T-helper 2 cell treated with Interferon-gamma antibody and Interleukin-4, amounts not matched to agents 5 μg/mL and 100 μg/mL, for 36 hours (primary cell): ENCODE results near the gene EPB41.
"Not testable (repeated sequence)": the region's sequence is repeated elsewhere in the genome, so short reads cannot be mapped to it uniquely, and the experiment has no call there.

Experiments
- DNase-seq: peaks from one replicate; pipeline ENCODE4 v3.0.0; 2021; ENCODE audit warnings: low spot score
- H3K27ac Mint-ChIP-seq: one replicate; pipeline ENCODE4 v1.8.0; 2021; ENCODE audit warnings: mild to moderate bottlenecking, mixed read lengths
- H3K27me3 Mint-ChIP-seq: one replicate; pipeline ENCODE4 v1.8.0; 2021; ENCODE audit warnings: low read depth, mixed read lengths
- H3K36me3 Mint-ChIP-seq: one replicate; pipeline ENCODE4 v1.8.0; 2021; ENCODE audit warnings: low read depth, mixed read lengths
- H3K4me1 Mint-ChIP-seq: one replicate; pipeline ENCODE4 v1.8.0; 2021; ENCODE audit warnings: low read depth, mixed read lengths
- H3K4me3 Mint-ChIP-seq: one replicate; pipeline ENCODE4 v1.8.0; 2022; ENCODE audit warnings: mild to moderate bottlenecking, moderate library complexity, mixed read lengths
- H3K9me3 Mint-ChIP-seq: one replicate; pipeline ENCODE4 v1.8.0; 2021; ENCODE audit warnings: mixed read lengths

Gene EPB41

DNA sequence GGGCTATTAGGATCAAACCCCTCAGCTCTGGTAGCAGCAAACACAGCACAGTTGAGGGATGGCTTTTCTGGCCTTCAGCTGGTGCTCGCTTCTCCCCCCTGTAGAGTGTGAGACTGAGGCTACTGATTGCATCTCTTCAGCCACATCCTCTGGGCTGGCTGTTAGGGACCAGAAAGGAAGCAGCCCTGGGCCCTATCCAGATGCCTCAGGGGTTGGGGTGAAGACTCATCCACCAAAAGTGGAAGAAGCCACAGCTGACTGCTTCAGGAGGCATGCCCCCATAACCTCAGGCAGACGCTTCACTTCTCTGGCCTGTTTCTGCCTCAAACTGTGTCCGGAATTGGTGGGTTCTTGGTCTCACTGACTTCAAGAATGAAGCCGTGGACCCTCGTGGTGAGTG, 215.5 kb downstream of the EPB41 start:
- no peaks in the 10 kb centered on the region for H3K36me3 Mint-ChIP-seq
- H3K4me1 Mint-ChIP-seq, result peaks cover 6% of the 10 kb centered on the region
- no peak overlapping the region for H3K4me3 Mint-ChIP-seq
- no peak for DNase-seq
- peaks cover 18% of the 10 kb centered on the region for H3K27me3 Mint-ChIP-seq
- H3K27ac Mint-ChIP-seq, result no peak overlapping the region
- H3K9me3 Mint-ChIP-seq, result no peaks in the 10 kb centered on the region

- H3K4me3 Mint-ChIP-seq, H3K27me3 Mint-ChIP-seq, DNase-seq, H3K4me1 Mint-ChIP-seq, H3K36me3 Mint-ChIP-seq, H3K9me3 Mint-ChIP-seq, H3K27ac Mint-ChIP-seq: not testable (repeated sequence)
Measured at GRCh38 chr1:29131056-29131455, 216.7 kb downstream of the EPB41 start.

DNA sequence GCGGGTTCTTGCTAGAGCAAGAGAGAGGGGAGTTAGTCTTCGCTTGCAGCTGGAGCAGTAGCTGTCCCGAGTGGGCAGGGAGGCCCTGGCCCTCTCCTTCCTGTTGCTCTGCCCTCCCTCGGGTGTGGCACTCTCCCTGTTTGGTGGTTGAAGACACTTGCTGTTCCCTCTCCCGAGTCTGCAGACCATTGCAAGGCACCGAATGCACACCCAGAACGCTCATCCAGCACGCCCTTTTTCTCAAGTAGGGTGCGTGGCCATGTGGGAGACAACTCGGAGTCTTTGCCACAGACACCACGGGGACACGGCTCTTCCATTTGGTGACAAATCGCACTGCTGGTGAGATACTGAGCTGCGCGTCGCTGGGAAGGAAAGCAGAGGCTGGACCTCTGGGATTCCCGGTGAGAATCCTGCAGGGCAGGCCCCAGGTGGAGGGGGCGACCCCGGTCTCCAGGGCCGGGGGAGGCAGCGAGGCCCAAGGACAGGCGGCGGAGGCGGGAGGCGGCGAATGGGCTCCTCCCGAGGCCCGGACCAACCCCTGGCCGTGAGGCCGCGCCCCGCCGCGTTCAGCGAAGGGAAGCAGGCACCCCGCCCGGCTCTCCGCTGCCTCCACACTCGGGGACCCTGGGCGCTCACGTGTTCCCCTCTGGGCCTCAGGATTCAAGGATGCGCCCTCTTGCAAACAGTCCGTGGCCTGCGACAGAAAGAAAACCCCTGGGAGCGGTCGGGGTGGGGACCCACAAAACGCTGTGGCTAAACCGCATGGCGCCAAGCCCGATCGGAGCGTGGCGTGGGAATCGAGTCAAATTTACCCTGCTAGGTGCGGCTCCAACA, 219.7 kb downstream of the EPB41 start:
- H3K36me3 Mint-ChIP-seq, result no peaks in the 10 kb centered on the region
- no peaks in the 10 kb centered on the region for H3K9me3 Mint-ChIP-seq
- no peak overlapping the region for H3K4me3 Mint-ChIP-seq
- H3K27me3 Mint-ChIP-seq, result peaks cover 6% of the 10 kb centered on the region
- H3K4me1 Mint-ChIP-seq, result peaks cover 2% of the 10 kb centered on the region
- no peak for DNase-seq
- no peak overlapping the region for H3K27ac Mint-ChIP-seq

GRCh38 chr1:29134695-29135028, 220.3 kb downstream of the EPB41 start:
- H3K4me3 Mint-ChIP-seq, result no peak overlapping the region
- no peaks in the 10 kb centered on the region for H3K9me3 Mint-ChIP-seq
- no peaks in the 10 kb centered on the region for H3K36me3 Mint-ChIP-seq
- peaks cover 2% of the 10 kb centered on the region for H3K4me1 Mint-ChIP-seq
- no peak for DNase-seq
- H3K27ac Mint-ChIP-seq, result no peak overlapping the region
- H3K27me3 Mint-ChIP-seq, result peaks cover 6% of the 10 kb centered on the region

DNA sequence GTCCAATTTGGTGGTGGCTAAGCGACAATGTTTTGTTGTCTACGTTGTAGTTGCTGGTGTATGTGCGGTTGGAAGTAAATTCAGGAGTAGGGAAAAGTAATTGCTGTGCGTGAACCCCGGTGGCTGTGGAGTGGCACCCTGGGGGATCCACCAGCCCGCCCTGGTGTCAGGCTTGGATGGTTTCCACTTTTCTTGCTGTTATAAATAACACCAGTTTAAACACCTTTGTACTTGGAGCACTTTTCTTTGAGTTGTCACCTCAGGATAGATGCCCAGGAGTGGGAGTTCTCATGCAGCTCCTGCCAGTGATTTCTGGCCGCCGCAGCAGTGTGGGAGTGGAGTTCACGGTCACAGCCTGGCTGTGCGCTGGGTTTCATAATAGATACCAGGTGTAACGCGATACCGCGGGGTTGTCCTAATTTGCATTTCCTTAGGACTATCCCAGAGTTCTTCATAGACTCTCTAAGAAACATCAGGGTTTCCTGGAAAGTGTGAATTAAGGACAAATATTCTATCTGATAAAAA, 222.1 kb downstream of the EPB41 start:
- no peak for DNase-seq
- Mint-ChIP-seq H3K4me1 (peaks cover 2% of the 10 kb centered on the region), H3K4me3 (no peak overlapping the region), H3K9me3 (no peaks in the 10 kb centered on the region), H3K27ac (no peak overlapping the region), H3K36me3 (no peaks in the 10 kb centered on the region), H3K27me3 (peaks cover 6% of the 10 kb centered on the region)

DNA sequence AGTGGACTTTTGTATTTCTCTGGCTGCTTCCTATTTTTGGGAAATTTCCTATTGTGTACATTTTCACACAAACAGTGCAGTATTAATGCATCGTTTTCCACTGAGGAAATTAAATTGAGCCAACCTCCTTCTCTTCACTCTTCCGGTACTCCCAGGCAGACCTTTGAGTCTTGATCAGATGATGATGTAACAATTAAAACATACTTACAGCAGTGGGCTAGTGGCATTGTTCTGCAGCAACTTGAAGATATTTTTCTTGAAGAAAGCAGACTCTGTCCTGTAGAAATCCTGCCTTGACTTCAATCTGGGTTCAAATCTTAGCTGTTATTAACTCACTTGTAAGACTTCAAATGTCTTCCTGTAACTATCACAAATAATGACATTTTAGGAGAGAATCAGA, 228.3 kb downstream of the EPB41 start:
- Mint-ChIP-seq H3K27ac (no peak overlapping the region), H3K36me3 (peaks cover 36% of the 10 kb centered on the region), H3K27me3 (no peaks in the 10 kb centered on the region), H3K9me3 (no peaks in the 10 kb centered on the region), H3K4me3 (no peak overlapping the region), H3K4me1 (no peaks in the 10 kb centered on the region)
- DNase-seq, result no peak

GRCh38 chr1:29144178-29144577, 229.8 kb downstream of the EPB41 start:
- Mint-ChIP-seq H3K27me3 (no peaks in the 10 kb centered on the region), H3K9me3 (no peaks in the 10 kb centered on the region), H3K4me3 (no peak overlapping the region), H3K27ac (no peak overlapping the region), H3K36me3 (peaks cover 51% of the 10 kb centered on the region), H3K4me1 (no peaks in the 10 kb centered on the region)
- DNase-seq, result no peak

- Mint-ChIP-seq H3K27ac (no peak overlapping the region), H3K4me3 (no peak overlapping the region), H3K36me3 (peaks cover 67% of the 10 kb centered on the region), H3K27me3 (no peaks in the 10 kb centered on the region), H3K4me1 (no peaks in the 10 kb centered on the region), H3K9me3 (no peaks in the 10 kb centered on the region)
- no peak for DNase-seq
Measured at GRCh38 chr1:29145739-29146437, 231.5 kb downstream of the EPB41 start.

DNA sequence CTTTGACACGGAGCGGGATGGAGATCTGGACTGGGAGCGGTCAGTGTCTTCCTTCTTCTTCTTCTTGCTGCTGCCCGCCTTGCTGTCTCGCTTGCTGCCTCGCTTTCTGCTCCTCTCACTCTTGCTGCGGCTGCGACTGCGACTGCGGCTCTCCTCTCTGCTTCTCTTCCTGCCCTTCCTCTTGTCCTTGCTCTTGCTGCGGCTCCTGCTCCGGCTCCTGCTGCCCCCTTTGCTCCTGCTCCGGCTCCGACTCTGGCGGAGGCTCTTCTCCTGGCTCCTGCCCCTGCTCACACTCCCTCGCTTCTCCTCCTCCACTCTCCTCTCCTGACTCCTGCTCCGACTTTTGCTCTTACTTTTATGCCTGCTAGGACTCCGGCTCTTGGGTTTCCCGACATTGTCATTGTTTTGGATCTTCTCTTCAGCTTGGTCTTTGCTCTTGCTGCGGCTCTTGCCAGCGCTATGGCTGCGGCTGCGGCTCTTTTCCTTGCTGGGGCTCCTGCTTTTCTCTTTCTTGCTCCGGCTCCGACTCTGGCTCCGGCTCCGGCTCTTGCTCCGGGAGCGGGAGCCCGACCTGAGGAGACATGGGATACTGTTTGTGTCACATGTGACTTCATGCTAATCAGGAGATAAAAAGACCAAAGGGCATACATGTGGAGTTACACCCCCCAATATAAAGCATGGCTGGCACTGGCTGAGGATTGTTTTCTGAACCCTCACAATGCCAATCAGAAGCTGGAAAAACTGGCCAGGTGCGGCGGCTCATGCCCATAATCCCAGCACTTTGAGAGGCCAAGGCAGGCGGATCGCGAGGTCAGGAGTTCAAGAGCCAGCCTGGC, 234.5 kb downstream of the EPB41 start:
- H3K27ac Mint-ChIP-seq, result no peak overlapping the region
- no peaks in the 10 kb centered on the region for H3K27me3 Mint-ChIP-seq
- H3K4me1 Mint-ChIP-seq, result no peaks in the 10 kb centered on the region
- DNase-seq, result no peak
- no peaks in the 10 kb centered on the region for H3K9me3 Mint-ChIP-seq
- H3K36me3 Mint-ChIP-seq, result peaks cover 78% of the 10 kb centered on the region
- H3K4me3 Mint-ChIP-seq, result no peak overlapping the region

DNA sequence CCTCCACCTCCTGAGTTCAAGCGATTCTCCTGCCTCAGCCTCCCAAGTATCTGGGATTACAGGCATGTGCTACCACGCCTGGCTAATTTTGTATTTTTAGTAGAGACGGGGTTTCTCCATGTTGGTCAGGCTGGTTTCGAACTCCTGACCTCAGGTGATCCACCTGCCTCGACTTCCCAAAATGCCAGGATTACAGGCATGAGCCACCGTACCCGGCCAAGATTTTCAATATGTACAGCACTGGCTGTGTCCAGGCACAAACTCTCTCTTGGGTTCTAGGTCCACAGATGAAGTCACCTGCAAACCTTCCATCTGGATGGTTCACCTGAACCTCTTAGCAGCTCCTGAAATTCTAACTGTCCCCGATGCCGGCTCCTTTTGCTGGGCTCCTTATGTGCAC, 236.0 kb downstream of the EPB41 start:
- not testable (repeated sequence) for DNase-seq, H3K4me1 Mint-ChIP-seq, H3K27ac Mint-ChIP-seq, H3K4me3 Mint-ChIP-seq, H3K27me3 Mint-ChIP-seq, H3K9me3 Mint-ChIP-seq
- peaks cover 77% of the 10 kb centered on the region for H3K36me3 Mint-ChIP-seq

DNA sequence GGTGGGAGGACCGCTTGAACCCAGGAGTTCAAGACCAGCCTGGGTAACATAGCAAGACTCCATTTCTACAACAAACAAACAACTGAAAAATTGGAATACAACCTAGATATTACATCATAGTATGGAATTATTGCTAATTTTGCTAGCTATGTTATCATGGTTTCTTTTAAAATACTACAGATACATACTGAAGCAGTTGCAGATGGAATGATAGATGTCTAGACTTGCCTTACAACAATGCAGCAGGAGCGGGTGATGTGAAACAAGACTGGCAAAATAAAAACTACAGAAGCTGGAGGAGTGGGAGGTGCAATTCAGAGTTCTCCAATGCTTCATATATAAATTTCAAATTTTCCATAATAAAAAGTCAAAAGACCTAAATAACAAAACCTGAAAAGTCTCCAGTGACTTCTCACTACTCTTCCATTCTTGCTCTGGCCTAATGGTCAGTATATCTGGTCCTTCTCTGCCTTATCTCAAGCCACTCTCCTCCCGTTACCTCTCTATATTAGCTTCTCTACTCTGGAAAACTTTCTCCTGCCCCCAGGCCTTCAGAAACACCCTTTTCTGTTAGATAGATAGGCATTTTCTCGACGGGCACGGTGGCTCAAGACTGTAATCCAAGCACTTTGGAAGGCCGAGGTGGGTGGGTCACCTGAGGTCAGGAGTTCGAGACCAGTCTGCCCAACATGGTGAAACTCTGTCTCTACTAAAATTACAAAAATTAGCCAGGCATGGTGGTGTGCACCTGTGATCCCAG, 237.9 kb downstream of the EPB41 start:
- Mint-ChIP-seq H3K4me3 (no peak overlapping the region), H3K36me3 (peaks cover 76% of the 10 kb centered on the region), H3K27me3 (no peaks in the 10 kb centered on the region), H3K9me3 (no peaks in the 10 kb centered on the region), H3K4me1 (peaks cover 4% of the 10 kb centered on the region), H3K27ac (no peak overlapping the region)
- DNase-seq, result no peak

- no peaks in the 10 kb centered on the region for H3K27me3 Mint-ChIP-seq
- no peak overlapping the region for H3K27ac Mint-ChIP-seq
- H3K4me1 Mint-ChIP-seq, result peaks cover 8% of the 10 kb centered on the region
- H3K36me3 Mint-ChIP-seq, result peaks cover 62% of the 10 kb centered on the region
- H3K4me3 Mint-ChIP-seq, result no peak overlapping the region
- no peaks in the 10 kb centered on the region for H3K9me3 Mint-ChIP-seq
- no peak for DNase-seq
Measured at GRCh38 chr1:29156543-29157268, 242.3 kb downstream of the EPB41 start.

- H3K4me3 Mint-ChIP-seq, result no peak overlapping the region
Measured at GRCh38 chr1:29157269-29157601, 242.9 kb downstream of the EPB41 start.

More at GRCh38 chr1:29157269-29157601, 242.9 kb downstream of the EPB41 start:
- Mint-ChIP-seq H3K9me3 (no peaks in the 10 kb centered on the region), H3K27me3 (no peaks in the 10 kb centered on the region), H3K27ac (no peak overlapping the region), H3K4me1 (peaks cover 8% of the 10 kb centered on the region), H3K36me3 (peaks cover 58% of the 10 kb centered on the region)
- DNase-seq, result no peak
